Karpas-422 (cell line): ENCODE data around the gene PALLD. TPM values are rescaled to one million over a fixed set of nuclear protein-coding genes. Genes with fewer than 3 reads are reported as not detected.

Source experiments
- DNase-seq: peaks from one replicate; pipeline ENCODE4 v3.0.0-alpha.2; 2015
- H2AFZ ChIP-seq: fragments of 200-600 bp; sonication (generic); 2 replicates; pipeline ENCODE4 v1.6.1; 2014; ENCODE audit warnings: antibody characterized with exemption, low read length, mixed read lengths
- H3K27ac ChIP-seq: fragments of 200-600 bp; sonication (generic); 2 replicates; pipeline ENCODE4 v1.5.1; 2014; ENCODE audit warnings: mild to moderate bottlenecking, low read length, moderate library complexity
- H3K27me3 ChIP-seq: fragments of 200-600 bp; sonication (generic); 2 replicates; pipeline ENCODE4 v1.6.1; 2014; ENCODE audit warnings: low read length, mixed read lengths
- H3K36me3 ChIP-seq: fragments of 200-600 bp; sonication (generic); 2 replicates; pipeline ENCODE4 v1.6.1; 2014; ENCODE audit warnings: low read length, mixed read lengths; ENCODE audit not compliant: insufficient read depth
- H3K4me1 ChIP-seq: fragments of 200-600 bp; sonication (generic); 2 replicates; pipeline ENCODE4 v1.6.1; 2014; ENCODE audit warnings: mild to moderate bottlenecking, low read length, mixed read lengths
- H3K4me2 ChIP-seq: fragments of 200-600 bp; sonication (generic); 2 replicates; pipeline ENCODE4 v1.6.1; 2014; ENCODE audit warnings: low read length, low read depth, mild to moderate bottlenecking; ENCODE audit not compliant: poor library complexity, severe bottlenecking
- H3K4me3 ChIP-seq: fragments of 200-600 bp; sonication (generic); 2 replicates; pipeline ENCODE4 v1.5.1; 2014; ENCODE audit warnings: mild to moderate bottlenecking, antibody characterized with exemption, low read length, mixed read lengths
- H3K79me2 ChIP-seq: fragments of 200-600 bp; sonication (generic); 2 replicates; pipeline ENCODE4 v1.6.1; 2014; ENCODE audit warnings: mild to moderate bottlenecking, low read length, mixed read lengths
- H3K9ac ChIP-seq: fragments of 200-600 bp; sonication (generic); 2 replicates; pipeline ENCODE4 v1.6.0; 2014; ENCODE audit warnings: low read length
- H3K9me2 ChIP-seq: fragments of 200-600 bp; sonication (generic), shearing (Covaris generic); replicated peaks from 2 replicates; pipeline ENCODE4 v1.6.0; 2014; ENCODE audit warnings: mild to moderate bottlenecking, low read length, moderate library complexity; ENCODE audit not compliant: insufficient read depth
- H3K9me3 ChIP-seq: fragments of 300-700, 200-600 bp; sonication (generic); 2 replicates; pipeline ENCODE4 v1.6.1; 2014; ENCODE audit warnings: low read length, mixed read lengths
- H4K20me1 ChIP-seq: fragments of 200-600 bp; sonication (generic); 2 replicates; pipeline ENCODE4 v1.6.1; 2014; ENCODE audit warnings: mild to moderate bottlenecking, antibody characterized with exemption, low read length, low read depth; ENCODE audit not compliant: insufficient read depth
- total RNA-seq: library from RNA; depleted of rRNA; stranded (reverse); fragments of >200 nt; shearing (Covaris generic); gene quantifications from 2 replicates; pipeline ENCODE4 v1.2.3, GENCODE V29; 2014; ENCODE audit warnings: low replicate concordance

Gene PALLD
- total RNA-seq, 1 experiment from 2014 or later = 0.71 TPM

DNA sequence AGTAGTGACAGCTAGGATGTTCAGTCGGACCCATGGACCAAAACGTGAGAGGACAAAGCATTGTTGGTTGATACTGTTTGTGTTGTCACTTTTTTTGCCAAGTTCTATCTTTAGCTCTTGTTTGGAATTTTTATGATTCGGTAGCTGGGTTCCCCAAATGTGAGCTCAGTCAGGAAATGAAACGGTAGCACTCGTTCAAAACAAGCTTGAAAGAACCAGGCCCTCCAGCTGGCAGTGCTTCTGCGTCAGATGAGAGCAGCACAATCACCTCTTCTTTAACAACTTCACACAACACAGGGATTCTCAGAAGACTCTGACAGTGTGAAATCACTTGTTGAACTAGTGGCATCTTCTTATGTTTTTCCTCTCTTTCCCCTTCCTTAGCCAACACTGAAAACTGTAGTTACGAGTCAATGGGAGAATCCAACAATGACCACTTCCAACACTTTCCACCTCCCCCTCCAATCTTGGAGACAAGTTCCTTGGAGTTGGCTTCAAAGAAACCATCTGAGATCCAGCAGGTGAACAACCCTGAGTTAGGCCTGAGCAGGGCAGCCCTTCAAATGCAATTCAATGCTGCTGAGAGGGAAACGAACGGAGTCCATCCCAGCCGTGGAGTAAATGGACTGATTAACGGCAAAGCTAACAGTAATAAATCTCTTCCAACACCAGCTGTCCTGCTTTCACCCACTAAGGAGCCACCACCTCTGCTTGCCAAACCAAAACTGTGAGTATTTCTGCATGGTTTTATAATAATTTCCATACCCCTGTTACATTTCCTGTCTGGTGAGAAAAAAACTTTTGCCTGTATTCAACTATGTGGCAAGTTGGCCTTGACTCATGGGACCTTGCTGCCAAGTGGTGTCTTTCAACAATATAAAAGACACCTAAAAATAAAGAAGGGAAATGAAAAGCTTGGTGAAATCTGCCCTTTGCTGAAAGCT lies 214.6 kb downstream of the PALLD start:
- Histone ChIP-seq H3K9me2 (no peaks in the 10 kb centered on the region), H3K27me3 (no peaks in the 10 kb centered on the region), H3K9me3 (no peaks in the 10 kb centered on the region), H3K4me3 (no peak overlapping the region), H3K79me2 (no peaks in the 10 kb centered on the region), H3K4me1 (no peaks in the 10 kb centered on the region), H3K9ac (no peak overlapping the region), H3K36me3 (no peaks in the 10 kb centered on the region), H2AFZ (no peak overlapping the region), H3K4me2 (no peak overlapping the region), H3K27ac (no peak overlapping the region), H4K20me1 (no peaks in the 10 kb centered on the region)
- no peak for DNase-seq

DNA sequence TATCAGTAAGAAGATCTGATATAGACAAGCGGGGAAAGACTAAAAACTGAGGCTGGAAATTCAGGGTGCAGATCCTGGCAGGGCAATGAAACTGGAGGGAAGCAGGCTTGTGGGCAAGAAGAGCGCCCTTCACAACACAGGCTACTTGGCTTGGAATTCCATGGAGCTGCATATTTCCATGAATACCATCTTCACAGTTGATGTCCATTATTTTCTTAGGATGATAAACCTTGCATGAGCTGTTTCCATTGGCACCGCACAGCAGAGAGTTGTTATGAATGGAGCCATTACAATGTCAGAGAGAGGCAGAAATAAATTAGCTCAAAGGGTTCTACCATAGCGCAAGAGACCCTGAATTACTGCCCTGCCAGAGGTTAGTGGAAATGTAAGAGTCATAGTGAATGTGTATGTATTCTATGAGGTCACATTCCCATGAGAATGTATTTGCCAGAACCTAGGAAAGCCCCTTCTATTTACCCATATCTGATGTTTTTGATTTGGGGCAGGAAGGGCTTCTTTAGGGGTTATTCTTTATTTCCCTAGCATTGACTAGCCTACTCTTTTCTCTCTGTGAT lies 215.6 kb downstream of the PALLD start:
- Histone ChIP-seq H3K9me2 (no peaks in the 10 kb centered on the region), H3K79me2 (no peaks in the 10 kb centered on the region), H3K27me3 (no peaks in the 10 kb centered on the region), H3K9ac (no peak overlapping the region), H3K4me2 (no peak overlapping the region), H2AFZ (no peak overlapping the region), H3K4me3 (no peak overlapping the region), H3K4me1 (no peaks in the 10 kb centered on the region), H4K20me1 (no peaks in the 10 kb centered on the region), H3K36me3 (no peaks in the 10 kb centered on the region), H3K27ac (no peak overlapping the region), H3K9me3 (no peaks in the 10 kb centered on the region)
- DNase-seq = no peak

DNA sequence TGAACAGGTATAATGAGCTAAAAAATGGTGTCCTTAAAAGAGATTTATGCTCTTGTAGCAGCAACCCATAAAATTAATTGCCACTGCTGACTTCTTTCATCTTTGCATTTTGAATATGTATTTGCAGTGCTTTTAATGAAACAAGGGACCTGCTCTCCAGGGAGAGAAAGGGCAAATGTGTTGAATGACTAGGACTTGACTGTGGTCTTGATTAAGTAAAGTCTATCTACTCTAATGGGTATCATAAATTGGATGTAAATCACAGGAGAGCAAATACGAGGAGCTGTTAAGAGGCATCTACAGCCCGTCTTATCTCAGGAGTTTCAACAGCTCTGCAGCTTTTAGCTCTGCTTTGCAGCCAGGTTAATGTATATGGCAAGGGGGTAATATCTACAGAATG lies 216.4 kb downstream of the PALLD start:
- H3K27ac ChIP-seq = no peak overlapping the region
- H2AFZ ChIP-seq = no peak overlapping the region
- no peaks in the 10 kb centered on the region for H3K4me1 ChIP-seq
- H3K79me2 ChIP-seq = no peaks in the 10 kb centered on the region
- H3K9ac ChIP-seq = no peak overlapping the region
- H3K4me3 ChIP-seq = no peak overlapping the region
- H3K27me3 ChIP-seq = no peaks in the 10 kb centered on the region
- H3K9me2 ChIP-seq = no peaks in the 10 kb centered on the region
- no peaks in the 10 kb centered on the region for H3K9me3 ChIP-seq
- no peak for DNase-seq
- H4K20me1 ChIP-seq = no peaks in the 10 kb centered on the region
- no peak overlapping the region for H3K4me2 ChIP-seq
- no peaks in the 10 kb centered on the region for H3K36me3 ChIP-seq

DNA sequence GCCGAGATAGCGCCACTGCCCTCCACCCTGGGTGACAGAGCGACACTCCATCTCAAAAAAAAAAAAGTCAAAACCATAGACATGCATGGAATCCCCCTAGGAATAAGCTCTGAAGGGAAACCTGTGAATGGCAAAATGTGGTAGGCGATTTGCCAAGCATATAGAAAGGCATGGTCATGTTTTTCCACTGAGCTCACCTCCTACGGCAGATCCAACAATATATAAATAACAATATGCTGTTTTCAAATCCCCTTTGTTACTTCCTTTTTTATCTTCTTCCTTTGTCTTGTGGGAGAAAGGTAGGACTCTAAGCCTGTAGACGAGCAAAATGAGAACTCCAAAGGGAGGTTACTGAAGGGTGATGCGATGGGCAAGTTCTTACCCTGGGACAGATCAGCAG lies 219.0 kb downstream of the PALLD start:
- Histone ChIP-seq H3K79me2 (no peaks in the 10 kb centered on the region), H3K27ac (no peak overlapping the region), H3K36me3 (no peaks in the 10 kb centered on the region), H2AFZ (no peak overlapping the region), H3K4me3 (no peak overlapping the region), H3K4me1 (no peaks in the 10 kb centered on the region), H3K9me3 (no peaks in the 10 kb centered on the region), H3K27me3 (no peaks in the 10 kb centered on the region), H3K9ac (no peak overlapping the region), H3K9me2 (no peaks in the 10 kb centered on the region), H3K4me2 (no peak overlapping the region), H4K20me1 (no peaks in the 10 kb centered on the region)
- DNase-seq = no peak

DNA sequence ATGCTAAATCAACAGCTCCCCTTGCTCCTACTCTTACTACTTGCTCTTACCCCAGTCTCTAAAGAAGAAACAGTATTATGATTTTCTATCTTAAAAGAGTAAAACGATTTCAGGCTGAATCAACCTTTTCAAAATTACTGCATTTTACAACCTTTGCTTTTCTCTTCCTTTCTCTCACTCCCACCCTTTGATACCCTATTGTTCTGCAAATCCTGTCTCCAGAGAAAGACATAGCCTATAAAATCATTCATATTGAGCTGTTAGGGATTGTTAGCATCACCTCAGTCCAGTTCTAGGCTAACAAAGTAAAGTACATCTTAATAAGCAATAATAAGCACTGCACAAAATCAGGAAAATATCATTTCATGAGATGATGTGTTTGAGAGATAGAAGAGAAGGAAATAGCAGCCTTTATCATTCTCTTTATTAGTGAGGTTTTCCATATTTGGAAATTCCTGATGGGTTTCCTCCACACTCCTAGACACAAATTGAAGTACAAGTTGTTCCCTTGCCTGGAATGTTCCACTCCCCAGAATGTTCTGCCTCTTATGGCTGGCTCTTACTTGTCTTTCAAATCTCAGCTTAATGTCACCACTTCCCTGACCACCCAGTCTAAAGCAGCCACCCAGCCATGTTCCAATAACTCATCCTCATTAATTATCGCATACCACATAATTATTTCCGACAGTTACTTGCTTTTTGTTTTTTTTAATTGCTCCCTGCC lies 219.7 kb downstream of the PALLD start:
- no peak for DNase-seq
- Histone ChIP-seq H3K4me2 (no peak overlapping the region), H3K9me3 (no peaks in the 10 kb centered on the region), H3K9ac (no peak overlapping the region), H3K27me3 (no peaks in the 10 kb centered on the region), H3K79me2 (no peaks in the 10 kb centered on the region), H3K4me3 (no peak overlapping the region), H3K4me1 (no peaks in the 10 kb centered on the region), H3K27ac (no peak overlapping the region), H3K36me3 (no peaks in the 10 kb centered on the region), H4K20me1 (no peaks in the 10 kb centered on the region), H3K9me2 (no peaks in the 10 kb centered on the region), H2AFZ (no peak overlapping the region)

DNA sequence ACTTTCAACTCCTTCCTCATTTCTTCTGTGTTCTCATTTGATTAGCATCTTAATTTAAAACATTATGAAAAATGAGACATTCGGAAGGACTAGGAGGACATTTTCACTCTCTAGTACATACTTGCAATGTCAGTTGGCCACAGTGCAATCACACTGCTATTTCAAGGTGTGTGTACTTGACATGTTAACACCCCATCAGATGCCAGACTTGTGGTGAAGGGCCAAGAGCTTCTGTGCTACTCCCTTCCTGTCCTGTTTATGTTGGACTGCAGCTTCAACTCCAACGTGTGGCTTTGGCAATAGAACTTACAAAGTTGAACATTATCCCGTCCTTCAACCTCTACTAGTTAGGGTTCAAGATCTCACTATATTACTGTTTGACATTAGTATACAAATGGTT lies 221.0 kb downstream of the PALLD start:
- H3K27me3 ChIP-seq = no peaks in the 10 kb centered on the region
- no peaks in the 10 kb centered on the region for H3K36me3 ChIP-seq
- no peaks in the 10 kb centered on the region for H3K9me3 ChIP-seq
- H3K9ac ChIP-seq = no peak overlapping the region
- H3K4me3 ChIP-seq = no peak overlapping the region
- H3K4me1 ChIP-seq = no peaks in the 10 kb centered on the region
- no peak for DNase-seq
- H4K20me1 ChIP-seq = no peaks in the 10 kb centered on the region
- H3K79me2 ChIP-seq = no peaks in the 10 kb centered on the region
- H3K27ac ChIP-seq = no peak overlapping the region
- H3K4me2 ChIP-seq = no peak overlapping the region
- H3K9me2 ChIP-seq = no peaks in the 10 kb centered on the region
- H2AFZ ChIP-seq = no peak overlapping the region

DNA sequence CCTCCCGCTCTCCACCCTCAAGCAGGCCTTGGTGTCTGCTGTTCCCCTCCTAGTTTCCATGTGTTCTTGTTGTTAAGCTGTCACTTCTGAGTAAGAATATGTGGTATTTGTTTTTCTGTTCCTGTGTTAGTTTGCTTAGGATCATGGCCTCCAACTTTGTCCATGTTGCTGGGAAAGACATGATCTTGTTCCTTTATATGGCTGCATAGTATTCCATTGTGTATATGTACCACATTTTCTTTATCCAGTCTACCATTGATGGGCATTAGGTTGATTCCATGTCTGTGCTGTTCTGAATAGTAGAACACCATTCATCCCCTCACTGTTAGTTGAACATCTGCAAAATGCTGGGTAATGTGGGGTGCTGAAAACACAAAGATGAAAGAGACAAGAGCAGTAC lies 222.9 kb downstream of the PALLD start:
- Histone ChIP-seq H3K36me3 (no peaks in the 10 kb centered on the region), H3K27ac (no peak overlapping the region), H3K4me1 (no peaks in the 10 kb centered on the region), H4K20me1 (no peaks in the 10 kb centered on the region), H3K4me2 (no peak overlapping the region), H3K4me3 (no peak overlapping the region), H3K9me2 (no peaks in the 10 kb centered on the region), H3K9ac (no peak overlapping the region), H2AFZ (no peak overlapping the region), H3K79me2 (no peaks in the 10 kb centered on the region), H3K27me3 (no peaks in the 10 kb centered on the region), H3K9me3 (no peaks in the 10 kb centered on the region)
- no peak for DNase-seq

DNA sequence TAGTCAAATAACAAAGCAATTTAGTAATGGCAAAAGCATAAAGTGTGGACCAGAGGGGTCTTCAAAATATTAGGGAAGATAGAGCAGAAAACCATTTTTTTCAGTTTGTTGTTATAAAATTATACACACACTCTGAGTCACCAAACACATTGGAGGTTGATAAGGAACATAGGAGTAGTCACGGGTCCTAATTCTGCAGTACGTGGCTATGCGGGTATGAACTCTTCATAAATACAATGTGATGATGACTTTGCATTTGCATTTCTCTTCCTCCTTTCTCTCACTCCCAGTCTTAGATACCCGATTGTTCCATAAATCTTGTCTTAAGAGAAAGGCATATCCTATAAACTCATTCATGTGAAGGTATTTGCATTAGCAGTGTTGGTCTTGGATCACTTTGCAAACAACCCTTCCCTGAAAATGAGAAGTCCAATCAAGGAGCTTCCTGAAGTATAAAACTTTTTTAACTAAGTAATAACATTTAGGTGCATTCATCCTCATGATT lies 223.6 kb downstream of the PALLD start:
- no peak for DNase-seq
- H3K4me2 ChIP-seq = no peak overlapping the region
- no peaks in the 10 kb centered on the region for H3K9me2 ChIP-seq

More for the DNA sequence above, 223.6 kb downstream of the PALLD start:
- Histone ChIP-seq H2AFZ (no peak overlapping the region), H3K79me2 (no peaks in the 10 kb centered on the region), H3K27ac (no peak overlapping the region), H4K20me1 (no peaks in the 10 kb centered on the region), H3K4me1 (no peaks in the 10 kb centered on the region), H3K4me3 (no peak overlapping the region), H3K27me3 (no peaks in the 10 kb centered on the region), H3K9ac (no peak overlapping the region), H3K36me3 (no peaks in the 10 kb centered on the region), H3K9me3 (no peaks in the 10 kb centered on the region)
